Skeletal muscle satellite cell (primary cell): Measurements from ENCODE around the gene ENO1.

Experiments
- H3K27me3 ChIP-seq: 2 replicates; pipeline ENCODE4 v1.7.0; 2013; ENCODE audit warnings: low read length; ENCODE audit not compliant: control insufficient read depth, insufficient read depth
- H3K36me3 ChIP-seq: 2 replicates; pipeline ENCODE4 v1.7.0; 2013; ENCODE audit warnings: mild to moderate bottlenecking, control low read depth, low read length; ENCODE audit not compliant: insufficient read depth
- H3K4me1 ChIP-seq: 2 replicates; pipeline ENCODE4 v1.7.0; 2013; ENCODE audit warnings: low read length; ENCODE audit not compliant: control insufficient read depth, insufficient read depth
- H3K4me2 ChIP-seq: 2 replicates; pipeline ENCODE4 v1.7.0; 2013; ENCODE audit warnings: mild to moderate bottlenecking, low read length
- H3K4me3 ChIP-seq: 2 replicates; pipeline ENCODE4 v1.7.0; 2013; ENCODE audit warnings: low read length
- H3K9ac ChIP-seq: 2 replicates; pipeline ENCODE4 v1.7.0; 2013; ENCODE audit warnings: mild to moderate bottlenecking, low read depth, low read length, moderate library complexity
- H3K9me3 ChIP-seq: replicated peaks from 2 replicates; pipeline ENCODE4 v1.7.0; 2013; ENCODE audit warnings: mild to moderate bottlenecking, control low read depth, low read length

Gene ENO1

DNA sequence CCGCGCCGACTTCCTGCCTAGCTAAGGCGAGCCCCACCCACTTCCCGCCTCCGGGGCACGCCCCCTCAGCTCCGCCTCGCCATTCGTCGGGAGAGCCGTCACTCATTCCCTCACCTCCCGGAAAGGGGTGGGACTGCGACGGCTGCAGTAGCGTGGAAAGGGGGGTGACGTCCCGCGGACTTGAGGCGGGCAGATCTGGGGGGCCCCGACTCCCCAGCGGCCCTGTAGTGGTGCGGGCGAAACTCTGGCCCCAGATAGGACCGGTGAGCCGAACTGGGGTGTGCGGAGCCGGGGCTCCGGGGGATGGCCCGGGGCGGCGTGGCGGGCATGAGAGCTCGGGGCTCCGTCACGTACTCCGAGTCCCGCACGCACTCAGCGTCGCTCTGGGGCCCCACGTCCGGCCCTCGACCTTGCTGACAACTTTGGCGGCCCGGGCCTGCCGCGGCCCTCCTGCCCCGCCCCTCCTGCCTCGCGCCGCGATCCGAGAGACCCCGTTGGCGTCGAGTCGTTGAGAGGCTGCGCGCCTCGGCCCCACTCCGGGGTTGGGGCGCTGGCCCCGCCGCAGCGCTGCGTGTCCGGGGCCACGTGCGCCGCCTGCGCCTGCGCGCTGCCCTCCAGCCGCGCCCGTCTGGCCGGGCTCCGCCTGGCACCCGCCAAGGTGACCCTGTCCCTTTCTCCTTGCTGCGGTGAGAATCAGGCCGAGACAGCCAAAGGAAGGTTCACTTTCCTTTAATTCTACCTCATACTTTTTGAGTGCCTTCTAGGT, 395 bp upstream of the ENO1 start:
- Histone ChIP-seq H3K4me3 (peak overlapping the region; percentile 85), H3K4me1 (peaks cover 43% of the 10 kb centered on the region), H3K9ac (peak overlapping the region; percentile 97)

DNA sequence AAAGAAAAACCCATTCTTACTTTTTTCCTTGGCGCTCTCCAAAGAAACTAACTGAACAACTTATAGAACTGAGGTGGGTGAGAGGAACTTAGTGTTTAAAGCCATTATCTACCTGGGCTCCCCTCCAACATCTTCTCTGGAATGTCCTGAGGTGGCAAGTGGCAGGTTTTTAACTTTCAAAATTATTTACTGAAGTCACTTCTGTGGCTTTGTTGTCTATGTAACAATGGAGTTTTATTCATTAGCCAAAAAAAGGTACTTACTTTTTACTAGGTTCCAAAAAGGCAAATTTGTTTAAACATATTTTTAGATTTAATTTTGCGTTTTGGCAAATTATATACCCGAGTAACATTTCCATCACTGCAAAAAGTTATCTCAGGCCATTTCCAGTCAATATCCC, 2.4 kb downstream of the ENO1 start:
- Histone ChIP-seq H3K9me3 (no peaks in the 10 kb centered on the region), H3K36me3 (peaks cover 60% of the 10 kb centered on the region), H3K4me1 (peaks cover 69% of the 10 kb centered on the region), H3K4me3 (peak overlapping the region; percentile 85), H3K4me2 (peak overlapping the region; percentile 93), H3K9ac (peak overlapping the region; percentile 97), H3K27me3 (no peaks in the 10 kb centered on the region)

More for the DNA sequence above, 395 bp upstream of the ENO1 start:
- Histone ChIP-seq H3K27me3 (no peaks in the 10 kb centered on the region), H3K9me3 (no peaks in the 10 kb centered on the region), H3K36me3 (peaks cover 34% of the 10 kb centered on the region), H3K4me2 (peak overlapping the region; percentile 93)

DNA sequence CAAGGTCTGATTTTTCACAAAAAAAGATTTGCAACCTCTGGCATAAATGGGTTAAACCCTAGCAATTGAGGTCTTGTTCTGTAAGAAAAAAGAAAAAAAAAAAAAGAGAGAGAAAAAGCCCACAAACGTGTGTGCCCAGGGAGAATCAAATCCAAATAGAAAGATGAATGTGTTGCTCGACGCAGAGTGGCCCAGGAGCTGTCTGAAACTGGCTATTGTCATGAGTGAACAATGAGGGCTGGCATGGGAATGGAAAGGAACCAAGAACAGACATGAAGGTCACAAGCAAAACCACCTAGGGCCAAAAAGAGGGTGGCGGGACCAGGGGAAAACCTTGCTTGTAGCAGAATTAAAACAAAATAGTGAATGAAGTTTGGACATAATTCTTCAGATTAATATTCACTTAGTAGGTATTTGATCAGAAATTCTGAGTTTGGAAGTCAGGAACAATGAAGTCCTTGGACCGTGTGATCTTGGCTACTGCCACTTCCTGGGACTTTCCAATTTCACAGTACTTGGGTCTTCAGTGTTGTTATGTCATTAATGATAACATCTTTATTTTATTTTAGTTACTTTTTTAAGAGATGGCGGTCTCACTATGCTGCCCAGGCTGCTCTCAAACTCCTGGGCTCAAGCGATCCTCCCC, 3.1 kb downstream of the ENO1 start:
- H3K27me3 ChIP-seq, result no peaks in the 10 kb centered on the region
- H3K4me2 ChIP-seq, result peak overlapping the region; percentile 93
- peak overlapping the region; percentile 85 for H3K4me3 ChIP-seq
- peaks cover 71% of the 10 kb centered on the region for H3K4me1 ChIP-seq
- H3K9me3 ChIP-seq, result no peaks in the 10 kb centered on the region
- peaks cover 68% of the 10 kb centered on the region for H3K36me3 ChIP-seq
- peak overlapping the region; percentile 97 for H3K9ac ChIP-seq

DNA sequence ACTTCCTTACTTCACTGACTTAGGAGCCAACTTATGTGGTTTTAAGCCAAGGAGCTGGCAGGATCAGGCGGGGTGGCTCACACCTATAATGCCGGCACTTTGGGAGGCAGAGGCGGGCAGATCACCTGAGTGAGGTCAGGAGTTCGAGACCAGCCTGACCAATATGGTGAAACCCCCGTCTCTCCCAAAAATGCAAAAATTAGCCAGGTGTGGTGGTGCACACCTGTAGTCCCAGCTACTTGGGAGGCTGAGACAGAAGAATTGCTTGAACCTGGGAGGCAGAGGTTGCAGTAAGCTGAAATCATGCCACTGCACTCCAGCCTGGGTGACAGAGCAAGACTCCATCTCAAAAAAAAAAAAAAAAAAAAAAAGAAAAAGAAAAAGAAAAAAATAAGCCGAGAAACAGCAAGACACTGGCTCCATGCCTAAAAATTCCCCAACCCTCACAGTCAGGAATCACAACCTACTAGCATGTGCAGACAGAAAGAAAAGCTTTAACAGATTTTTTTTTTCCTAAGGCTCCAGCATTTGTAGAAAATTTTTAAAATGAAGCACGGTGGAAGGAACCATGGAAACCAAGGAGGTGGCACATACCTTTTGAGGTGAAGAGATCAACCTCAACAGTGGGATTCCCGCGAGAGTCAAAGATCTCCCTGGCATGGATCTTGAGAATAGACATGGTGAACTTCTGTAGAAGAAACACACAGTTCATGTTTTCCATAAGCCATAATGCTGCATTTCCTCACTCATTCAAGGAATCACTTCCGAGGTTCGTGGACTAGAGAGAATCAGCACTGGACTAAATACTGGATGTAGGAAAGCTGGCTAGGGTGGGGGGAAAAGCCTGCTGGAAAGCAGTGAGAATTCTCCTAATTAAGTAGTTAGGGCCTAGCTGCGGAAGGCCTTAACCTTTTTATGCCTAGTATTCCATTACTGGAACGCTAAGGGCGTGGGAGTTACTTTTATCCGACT, 4.0 kb downstream of the ENO1 start:
- Histone ChIP-seq H3K4me1 (peaks cover 73% of the 10 kb centered on the region), H3K4me3 (peak overlapping the region; percentile 85), H3K9me3 (no peaks in the 10 kb centered on the region), H3K36me3 (peaks cover 76% of the 10 kb centered on the region), H3K27me3 (no peaks in the 10 kb centered on the region), H3K9ac (peak overlapping the region; percentile 97), H3K4me2 (peak overlapping the region; percentile 93)

DNA sequence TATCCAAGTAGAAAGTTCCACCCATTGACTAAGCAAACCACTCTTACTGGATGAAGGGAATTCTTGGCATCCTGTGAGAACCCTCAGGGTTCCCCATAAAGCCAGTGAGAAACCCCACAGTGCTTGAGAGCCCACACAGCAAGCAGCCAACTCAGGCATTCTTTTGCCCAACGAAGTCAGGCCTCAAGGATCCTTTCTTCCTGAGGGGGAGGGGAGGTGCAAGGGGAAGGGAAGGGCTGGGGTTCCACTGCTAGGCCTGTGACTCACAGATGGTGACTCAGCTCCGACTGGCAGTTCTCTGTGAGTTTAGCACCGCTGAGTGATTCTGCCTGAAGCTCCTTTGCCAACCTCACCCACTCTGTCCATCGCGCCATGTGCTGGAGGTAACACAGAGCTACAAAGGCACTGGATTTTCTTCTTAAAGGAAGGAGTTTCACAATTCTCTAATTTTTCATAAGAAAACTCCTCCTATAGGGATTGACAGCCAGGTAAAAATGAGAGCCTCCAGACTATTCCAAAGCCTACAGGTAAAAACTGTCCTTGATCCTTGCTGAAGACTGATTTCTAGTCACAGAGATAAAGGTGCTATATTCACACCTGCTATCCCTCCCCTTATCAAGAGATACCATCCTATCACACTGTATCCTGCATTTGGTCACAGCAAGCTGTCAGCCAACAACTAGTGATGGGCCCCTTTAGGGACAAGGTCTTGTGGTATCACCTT, 4.8 kb downstream of the ENO1 start:
- Histone ChIP-seq H3K36me3 (peaks cover 84% of the 10 kb centered on the region), H3K27me3 (no peaks in the 10 kb centered on the region), H3K4me3 (peak overlapping the region; percentile 49), H3K9me3 (no peaks in the 10 kb centered on the region), H3K4me2 (peak overlapping the region; percentile 72), H3K4me1 (peaks cover 70% of the 10 kb centered on the region), H3K9ac (peak overlapping the region; percentile 21)

DNA sequence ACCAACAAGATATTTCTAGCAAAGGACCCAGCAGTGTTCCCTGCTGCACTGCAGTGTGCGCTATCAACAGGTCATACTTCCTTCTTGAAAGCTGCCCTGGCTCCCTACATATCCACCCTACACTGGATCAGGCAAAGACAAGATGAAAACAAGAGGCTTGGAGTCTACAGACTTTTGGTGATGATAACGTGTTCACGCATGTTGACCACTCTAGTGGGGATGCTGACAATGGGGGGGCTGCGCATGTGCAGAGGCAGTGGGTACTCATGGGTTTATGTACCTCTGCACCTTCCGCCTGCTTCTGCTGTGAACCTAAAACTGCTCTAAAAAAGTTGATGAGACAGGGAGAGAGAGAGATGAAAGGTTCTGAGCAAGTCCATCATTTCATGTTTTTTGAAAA, 5.5 kb downstream of the ENO1 start:
- Histone ChIP-seq H3K4me2 (peak overlapping the region; percentile 72), H3K27me3 (no peaks in the 10 kb centered on the region), H3K9me3 (no peaks in the 10 kb centered on the region), H3K9ac (peak overlapping the region; percentile 21), H3K4me3 (peak overlapping the region; percentile 49), H3K4me1 (peaks cover 70% of the 10 kb centered on the region), H3K36me3 (peaks cover 91% of the 10 kb centered on the region)

DNA sequence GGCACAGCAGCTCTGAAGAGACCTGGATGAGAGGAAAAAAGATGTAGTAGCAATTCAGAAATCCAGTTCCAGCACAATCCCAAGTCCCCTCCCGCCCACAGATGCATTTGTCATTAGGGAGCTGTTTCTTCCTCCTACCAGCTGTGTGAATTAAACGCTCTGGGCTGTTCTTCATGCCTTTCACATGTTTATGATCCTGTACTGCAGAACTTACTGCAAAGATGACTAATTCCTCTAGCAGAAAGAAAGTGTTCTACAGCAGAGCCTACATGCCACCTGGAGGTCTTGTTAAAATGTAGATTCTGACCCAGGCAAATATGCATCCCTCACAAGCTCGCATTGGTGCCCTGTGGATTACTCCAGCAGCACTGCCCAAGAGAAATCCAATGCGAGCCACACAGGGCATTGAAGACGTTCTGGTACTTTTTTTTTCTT, 6.5 kb downstream of the ENO1 start:
- H3K4me3 ChIP-seq, result peak overlapping the region; percentile 29
- peaks cover 96% of the 10 kb centered on the region for H3K36me3 ChIP-seq
- peaks cover 70% of the 10 kb centered on the region for H3K4me1 ChIP-seq
- H3K27me3 ChIP-seq, result no peaks in the 10 kb centered on the region
- peak overlapping the region; percentile 72 for H3K4me2 ChIP-seq
- H3K9me3 ChIP-seq, result no peaks in the 10 kb centered on the region
- H3K9ac ChIP-seq, result peak overlapping the region; percentile 34

DNA sequence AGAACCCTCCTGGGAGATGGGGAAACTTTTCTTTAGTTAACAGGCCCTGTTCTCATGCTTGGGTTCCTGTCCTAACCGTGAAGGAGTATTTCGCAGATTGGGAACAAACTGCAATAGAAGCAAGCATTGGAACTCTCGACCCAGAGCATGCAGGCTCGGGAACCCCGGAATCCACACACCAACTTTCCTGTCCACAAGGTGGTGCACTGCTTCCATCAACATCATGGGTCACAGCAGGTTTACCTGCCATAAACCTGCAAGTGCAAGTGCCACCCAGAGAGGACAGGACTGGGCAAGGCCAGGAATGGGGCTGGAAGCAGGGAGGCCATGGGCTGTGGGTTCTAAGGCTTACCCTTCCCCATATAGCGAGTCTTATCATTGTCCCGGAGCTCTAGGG, 6.9 kb downstream of the ENO1 start:
- Histone ChIP-seq H3K9ac (no peak overlapping the region), H3K4me3 (no peak overlapping the region), H3K9me3 (no peaks in the 10 kb centered on the region), H3K4me1 (peaks cover 70% of the 10 kb centered on the region), H3K27me3 (no peaks in the 10 kb centered on the region), H3K36me3 (peaks cover 97% of the 10 kb centered on the region), H3K4me2 (peak overlapping the region; percentile 72)

DNA sequence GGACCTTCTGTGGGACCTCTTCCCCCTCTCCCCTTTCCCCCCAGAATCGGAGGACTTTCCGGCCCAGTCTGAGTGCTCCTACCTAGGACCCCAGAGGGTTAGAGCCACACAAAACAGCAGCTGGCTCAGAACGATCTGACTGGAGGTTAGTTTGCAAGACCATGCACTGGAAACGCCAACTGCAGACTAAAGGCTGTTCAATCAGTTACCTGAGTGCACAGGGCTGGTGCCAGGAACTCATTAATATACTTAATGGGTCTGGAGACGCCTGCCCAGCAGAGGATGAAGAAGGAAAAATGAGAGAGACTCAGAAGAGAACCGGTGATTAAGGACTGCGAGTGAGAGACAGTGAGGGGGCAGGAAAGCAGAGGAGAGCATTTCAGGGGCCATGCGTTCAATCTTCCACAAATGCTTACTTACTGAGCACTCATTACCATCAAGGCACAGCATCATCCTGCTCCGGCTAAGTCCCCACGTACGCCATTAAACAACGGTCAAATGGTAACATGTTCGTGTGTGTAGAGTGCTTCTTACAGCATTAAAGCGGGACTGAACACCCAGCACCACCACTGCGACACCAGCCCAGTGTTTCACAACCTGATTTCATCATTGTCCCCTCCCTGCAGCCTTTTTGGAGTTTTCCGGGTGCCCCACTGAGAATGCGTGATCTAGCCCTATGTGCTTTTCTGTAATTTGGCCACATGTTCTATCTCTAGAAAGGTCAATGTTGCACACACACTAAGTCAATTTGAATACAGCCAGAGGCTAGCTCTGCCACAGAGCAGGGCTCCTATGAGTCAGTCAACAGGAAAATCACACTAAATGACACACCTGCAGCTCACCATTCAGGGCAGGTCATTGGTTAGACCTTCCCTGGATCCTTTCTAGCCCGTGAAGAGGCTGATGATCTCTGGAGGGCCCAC, 7.6 kb downstream of the ENO1 start:
- H3K27me3 ChIP-seq, result no peaks in the 10 kb centered on the region
- no peak overlapping the region for H3K9ac ChIP-seq
- peaks cover 67% of the 10 kb centered on the region for H3K4me1 ChIP-seq
- peak overlapping the region; percentile 72 for H3K4me2 ChIP-seq
- H3K36me3 ChIP-seq, result peaks cover 96% of the 10 kb centered on the region
- no peaks in the 10 kb centered on the region for H3K9me3 ChIP-seq
- no peak overlapping the region for H3K4me3 ChIP-seq

DNA sequence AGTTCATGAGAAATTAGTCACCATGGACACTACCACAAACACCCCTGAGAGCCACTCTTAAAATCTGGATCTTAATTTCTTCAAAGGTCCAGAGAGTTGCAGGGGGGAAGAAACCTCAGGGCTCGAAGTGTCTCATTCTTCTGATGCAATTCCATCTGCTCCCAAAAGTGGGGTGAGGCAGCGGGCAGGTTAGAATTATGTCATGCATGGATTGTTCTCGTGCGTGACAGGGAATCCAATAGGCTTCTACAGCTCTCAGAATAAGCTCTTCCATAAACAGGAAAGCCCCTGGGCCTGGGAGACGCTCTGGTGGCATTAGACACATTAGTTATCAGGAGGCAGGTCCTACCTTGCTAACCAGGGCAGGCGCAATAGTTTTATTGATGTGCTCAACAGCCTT, 8.4 kb downstream of the ENO1 start:
- H3K4me2 ChIP-seq, result no peak overlapping the region
- H3K36me3 ChIP-seq, result peaks cover 96% of the 10 kb centered on the region
- H3K27me3 ChIP-seq, result no peaks in the 10 kb centered on the region
- H3K9me3 ChIP-seq, result no peaks in the 10 kb centered on the region
- no peak overlapping the region for H3K4me3 ChIP-seq
- peaks cover 59% of the 10 kb centered on the region for H3K4me1 ChIP-seq
- H3K9ac ChIP-seq, result no peak overlapping the region
